Suprapubic skin (tissue), 4 donors: Measurements from ENCODE around the gene FASTK. TPM values are rescaled to one million over a fixed set of nuclear protein-coding genes. Genes with fewer than 3 reads are reported as not detected.

Source experiments
- total RNA-seq, 4 donors: library from RNA; depleted of rRNA; stranded (reverse); fragments of >200 nt; gene quantifications; one replicate each; pipeline ENCODE4 v1.1.0, GENCODE V29; 2016

Gene FASTK
- total RNA-seq, 4 donors from 2014 or later, result 76.8 to 102 (median 90.9) TPM

Other genes with a start within 250 kb of the FASTK start
- 1 to 10 TPM; 1.9 to 5.5 (median 2.3) TPM for gene AOC1, start 228.3 kb downstream of the FASTK start, total RNA-seq
- gene KCNH2, start 102.5 kb downstream of the FASTK start, total RNA-seq, result under 1 TPM in 1 of 4 donors, not detected in 3; 0.70 TPM
- 10 to 100 TPM in 1 of 4 donors, 1 to 10 TPM in 3; 2.6 to 10.9 (median 6.8) TPM for gene NOS3, start 89.8 kb downstream of the FASTK start, total RNA-seq
- gene ATG9B, start 56.3 kb downstream of the FASTK start, total RNA-seq, result 100 to 1,000 TPM in 2 of 4 donors, 10 to 100 TPM in 2; 27.0 to 195 (median 122) TPM
- gene ABCB8, start 52.4 kb downstream of the FASTK start, total RNA-seq, result 10 to 100 TPM; 29.5 to 42.3 (median 31.9) TPM
- gene ASIC3, start 32.3 kb downstream of the FASTK start, total RNA-seq, result 1 to 10 TPM; 2.6 to 8.7 (median 4.1) TPM
- gene CDK5, start 22.9 kb downstream of the FASTK start, total RNA-seq, result 10 to 100 TPM in 3 of 4 donors, 1 to 10 TPM in 1; 7.7 to 14.7 (median 13.4) TPM
- 10 to 100 TPM; 31.9 to 78.7 (median 59.7) TPM for gene SLC4A2, start 21.2 kb downstream of the FASTK start, total RNA-seq
- gene TMUB1, start 2.7 kb upstream of the FASTK start, total RNA-seq, result 10 to 100 TPM; 32.5 to 50.3 (median 45.7) TPM
- 100 to 1,000 TPM; 126 to 162 (median 134) TPM for gene AGAP3, start 5.7 kb upstream of the FASTK start, total RNA-seq
- gene GBX1, start 86.9 kb upstream of the FASTK start, total RNA-seq, result not detected
- not detected for gene ASB10, start 106.4 kb upstream of the FASTK start, total RNA-seq
- not detected for gene H2BK1, start 129.7 kb upstream of the FASTK start, total RNA-seq
- 10 to 100 TPM; 25.3 to 96.5 (median 40.1) TPM for gene ABCF2, start 146.4 kb upstream of the FASTK start, total RNA-seq
- gene CHPF2, start 151.7 kb upstream of the FASTK start, total RNA-seq, result 10 to 100 TPM; 21.5 to 28.6 (median 25.4) TPM
- 10 to 100 TPM in 2 of 4 donors, 1 to 10 TPM in 2; 9.6 to 15.8 (median 10.9) TPM for gene SMARCD3, start 167.9 kb upstream of the FASTK start, total RNA-seq